Neural progenitor cell (in vitro differentiated cells): Measurements from ENCODE around the gene MACROH2A1. TPM values are rescaled to one million over a fixed set of nuclear protein-coding genes. Genes with fewer than 3 reads are reported as not detected.

Experiments used
- DNase-seq: peaks from one replicate; pipeline ENCODE4 v3.0.0-alpha.2; 2016; ENCODE audit warnings: low spot score
- H2AFZ ChIP-seq: fragments of 200-600 bp; sonication (generic); replicated peaks from 2 replicates; pipeline ENCODE4 v1.6.1; 2016; ENCODE audit warnings: antibody characterized with exemption
- H3F3A ChIP-seq: fragments of 200-600 bp; sonication (generic); 2 replicates; pipeline ENCODE4 v1.6.1; 2016; ENCODE audit warnings: antibody characterized with exemption, low read depth
- H3K27ac ChIP-seq: fragments of 200-600 bp; sonication (generic); 2 replicates; pipeline ENCODE4 v1.5.1; 2016; ENCODE audit warnings: mild to moderate bottlenecking
- H3K27me3 ChIP-seq: fragments of 200-600 bp; sonication (generic); 2 replicates; pipeline ENCODE4 v1.6.1; 2016; ENCODE audit warnings: mild to moderate bottlenecking, moderate library complexity
- H3K36me3 ChIP-seq: fragments of 200-600 bp; sonication (generic); 2 replicates; pipeline ENCODE4 v1.5.1; 2016
- H3K4me1 ChIP-seq: fragments of 200-600 bp; sonication (generic); 2 replicates; pipeline ENCODE4 v1.6.1; 2016; ENCODE audit warnings: mixed run types
- H3K4me2 ChIP-seq: fragments of 200-600 bp; sonication (generic); 2 replicates; pipeline ENCODE4 v1.6.1; 2016
- H3K4me3 ChIP-seq: fragments of 200-600 bp; sonication (generic); 2 replicates; pipeline ENCODE4 v1.5.1; 2016
- H3K79me2 ChIP-seq: fragments of 200-600 bp; sonication (generic); 2 replicates; pipeline ENCODE4 v1.6.1; 2016; ENCODE audit warnings: low read depth
- H3K9ac ChIP-seq: fragments of 200-600 bp; sonication (generic); 2 replicates; pipeline ENCODE4 v1.6.1; 2016
- H3K9me3 ChIP-seq: fragments of 200-600 bp; sonication (generic); 2 replicates; pipeline ENCODE4 v1.5.1; 2016; ENCODE audit warnings: low read depth
- H4K20me1 ChIP-seq: fragments of 200-600 bp; sonication (generic); 2 replicates; pipeline ENCODE4 v1.6.1; 2016; ENCODE audit warnings: low read depth
- H3K27ac Mint-ChIP-seq: 3 replicates; pipeline ENCODE4 v1.8.0; 2021; ENCODE audit warnings: mixed read lengths
- H3K27me3 Mint-ChIP-seq: 2 replicates; pipeline ENCODE4 v1.8.0; 2022; ENCODE audit warnings: low read depth, mild to moderate bottlenecking, inconsistent platforms, moderate library complexity, mixed read lengths; ENCODE audit not compliant: insufficient read depth
- H3K36me3 Mint-ChIP-seq: 3 replicates; pipeline ENCODE4 v1.8.0; 2021; ENCODE audit warnings: mixed read lengths
- H3K4me1 Mint-ChIP-seq: 3 replicates; pipeline ENCODE4 v1.8.0; 2021; ENCODE audit warnings: mixed read lengths
- H3K4me3 Mint-ChIP-seq: 3 replicates; pipeline ENCODE4 v1.8.0; 2021; ENCODE audit warnings: mild to moderate bottlenecking, moderate library complexity, mixed read lengths
- H3K9me3 Mint-ChIP-seq: 3 replicates; pipeline ENCODE4 v1.8.0; 2020; ENCODE audit warnings: mixed read lengths
- CTCF ChIP-seq: fragments of 200-600 bp; sonication (generic); IDR thresholded peaks from 2 replicates; pipeline ENCODE4 v1.5.1; 2017; ENCODE audit warnings: antibody characterized with exemption, mild to moderate bottlenecking
- EZH2 ChIP-seq: fragments of 200-600 bp; sonication (generic); IDR thresholded peaks from 2 replicates; pipeline ENCODE4 v1.6.1; 2017; ENCODE audit warnings: antibody characterized with exemption, mild to moderate bottlenecking, moderate library complexity
- EZH2phosphoT487 ChIP-seq: fragments of 200-600 bp; sonication (generic); IDR thresholded peaks from 2 replicates; pipeline ENCODE4 v1.6.1; 2017; ENCODE audit warnings: antibody characterized with exemption
- total RNA-seq: library from RNA; depleted of rRNA; stranded (reverse); fragments of >200 nt; gene quantifications from 2 replicates; pipeline ENCODE4 v1.2.3, GENCODE V29; 2015; ENCODE audit warnings: low replicate concordance

Gene MACROH2A1
- total RNA-seq, 1 donor from 2014 or later: 179 TPM

- no peaks in the 10 kb centered on the region for H3K79me2 ChIP-seq
- peaks cover 3% of the 10 kb centered on the region for H3K4me1 Mint-ChIP-seq
- H3K4me2 ChIP-seq: no peak overlapping the region
- no peaks in the 10 kb centered on the region for H3F3A ChIP-seq
- H3K9ac ChIP-seq: no peak overlapping the region
- no peaks in the 10 kb centered on the region for H3K4me1 ChIP-seq
- no peaks in the 10 kb centered on the region for H4K20me1 ChIP-seq
- no peaks in the 10 kb centered on the region for H3K36me3 Mint-ChIP-seq
- H3K36me3 ChIP-seq: no peaks in the 10 kb centered on the region
- H3K4me3 Mint-ChIP-seq: no peak overlapping the region
- peaks cover 6% of the 10 kb centered on the region for H3K27me3 Mint-ChIP-seq
- no peak overlapping the region for H3K27ac Mint-ChIP-seq
- no peak overlapping the region for H3K27ac ChIP-seq
- H3K9me3 ChIP-seq: no peaks in the 10 kb centered on the region
- DNase-seq: no peak
- no peaks in the 10 kb centered on the region for H3K27me3 ChIP-seq
- no peak overlapping the region for H2AFZ ChIP-seq
- no peak for TF ChIP-seq EZH2
- no peak for TF ChIP-seq CTCF
- no peak for TF ChIP-seq EZH2phosphoT487
- H3K4me3 ChIP-seq: no peak overlapping the region
- H3K9me3 Mint-ChIP-seq: no peaks in the 10 kb centered on the region
Observed at GRCh38 chr5:135323227-135323626, 75.8 kb downstream of the MACROH2A1 start.

GRCh38 chr5:135322744-135323143, 76.3 kb downstream of the MACROH2A1 start:
- no peaks in the 10 kb centered on the region for H3K36me3 Mint-ChIP-seq
- no peak overlapping the region for H3K27ac Mint-ChIP-seq
- Histone ChIP-seq H3K79me2 (no peaks in the 10 kb centered on the region), H3K4me1 (no peaks in the 10 kb centered on the region), H3K4me2 (no peak overlapping the region), H3K9ac (no peak overlapping the region), H3K27me3 (no peaks in the 10 kb centered on the region), H4K20me1 (no peaks in the 10 kb centered on the region), H3K36me3 (no peaks in the 10 kb centered on the region), H3F3A (no peaks in the 10 kb centered on the region), H3K27ac (no peak overlapping the region), H2AFZ (no peak overlapping the region), H3K9me3 (no peaks in the 10 kb centered on the region), H3K4me3 (no peak overlapping the region)
- no peak overlapping the region for H3K4me3 Mint-ChIP-seq
- peaks cover 6% of the 10 kb centered on the region for H3K27me3 Mint-ChIP-seq
- no peak for DNase-seq
- no peaks in the 10 kb centered on the region for H3K9me3 Mint-ChIP-seq
- TF ChIP-seq CTCF: no peak
- TF ChIP-seq EZH2: no peak
- TF ChIP-seq EZH2phosphoT487: no peak
- H3K4me1 Mint-ChIP-seq: peaks cover 3% of the 10 kb centered on the region

GRCh38 chr5:135322271-135322670, 76.8 kb downstream of the MACROH2A1 start:
- H3K27me3 Mint-ChIP-seq: peaks cover 6% of the 10 kb centered on the region
- Histone ChIP-seq H3K4me1 (no peaks in the 10 kb centered on the region), H3K9me3 (no peaks in the 10 kb centered on the region), H3K9ac (no peak overlapping the region), H3K27ac (no peak overlapping the region), H3K79me2 (no peaks in the 10 kb centered on the region), H3F3A (no peaks in the 10 kb centered on the region), H3K4me3 (no peak overlapping the region), H3K27me3 (no peaks in the 10 kb centered on the region), H3K36me3 (no peaks in the 10 kb centered on the region), H4K20me1 (no peaks in the 10 kb centered on the region), H3K4me2 (no peak overlapping the region), H2AFZ (no peak overlapping the region)
- H3K9me3 Mint-ChIP-seq: no peaks in the 10 kb centered on the region
- TF ChIP-seq CTCF (no peak), EZH2 (no peak), EZH2phosphoT487 (no peak)
- no peak for DNase-seq
- no peak overlapping the region for H3K4me3 Mint-ChIP-seq
- H3K27ac Mint-ChIP-seq: no peak overlapping the region
- H3K36me3 Mint-ChIP-seq: no peaks in the 10 kb centered on the region
- peaks cover 3% of the 10 kb centered on the region for H3K4me1 Mint-ChIP-seq
